GM18858 (cell line): Measurements from ENCODE around the gene LRRC32.

Experiments used
- ATAC-seq: cut with Tn5 transposase; IDR thresholded peaks from one replicate; pipeline ENCODE4 v1.9.1; 2021; ENCODE audit not compliant: unreplicated experiment

LRRC32 gene

DNA sequence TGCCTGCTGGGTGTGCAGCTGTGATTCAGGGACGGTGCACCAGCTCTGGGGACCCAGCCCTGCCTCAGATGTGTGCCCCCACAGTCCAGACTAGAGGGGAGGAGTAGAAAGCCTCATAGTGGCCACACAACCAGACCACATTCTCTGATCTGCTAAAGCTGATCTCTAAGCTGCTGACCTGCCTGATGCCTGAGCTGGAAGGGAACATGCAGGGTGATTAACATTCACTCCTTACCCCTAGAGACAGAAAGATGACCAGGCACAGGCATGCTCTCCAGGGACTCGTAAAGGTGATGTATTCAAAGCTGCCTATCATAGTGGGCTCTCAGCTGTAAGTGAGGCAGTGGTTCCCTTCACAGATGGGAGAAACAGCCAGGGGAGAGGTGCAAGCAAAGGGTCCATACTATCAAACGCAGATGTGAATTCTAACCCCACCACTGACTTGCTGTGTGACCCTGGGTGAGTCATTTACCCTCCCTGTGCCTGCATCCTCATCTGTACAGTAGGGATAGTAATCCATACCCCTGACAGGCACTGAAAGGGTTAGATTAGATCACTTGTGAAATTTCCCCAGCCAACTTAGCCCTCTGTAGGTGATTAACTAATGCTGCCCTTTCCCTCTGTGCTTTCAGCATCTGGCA lies 29.0 kb upstream of the LRRC32 start:
- ATAC-seq = no peak

DNA sequence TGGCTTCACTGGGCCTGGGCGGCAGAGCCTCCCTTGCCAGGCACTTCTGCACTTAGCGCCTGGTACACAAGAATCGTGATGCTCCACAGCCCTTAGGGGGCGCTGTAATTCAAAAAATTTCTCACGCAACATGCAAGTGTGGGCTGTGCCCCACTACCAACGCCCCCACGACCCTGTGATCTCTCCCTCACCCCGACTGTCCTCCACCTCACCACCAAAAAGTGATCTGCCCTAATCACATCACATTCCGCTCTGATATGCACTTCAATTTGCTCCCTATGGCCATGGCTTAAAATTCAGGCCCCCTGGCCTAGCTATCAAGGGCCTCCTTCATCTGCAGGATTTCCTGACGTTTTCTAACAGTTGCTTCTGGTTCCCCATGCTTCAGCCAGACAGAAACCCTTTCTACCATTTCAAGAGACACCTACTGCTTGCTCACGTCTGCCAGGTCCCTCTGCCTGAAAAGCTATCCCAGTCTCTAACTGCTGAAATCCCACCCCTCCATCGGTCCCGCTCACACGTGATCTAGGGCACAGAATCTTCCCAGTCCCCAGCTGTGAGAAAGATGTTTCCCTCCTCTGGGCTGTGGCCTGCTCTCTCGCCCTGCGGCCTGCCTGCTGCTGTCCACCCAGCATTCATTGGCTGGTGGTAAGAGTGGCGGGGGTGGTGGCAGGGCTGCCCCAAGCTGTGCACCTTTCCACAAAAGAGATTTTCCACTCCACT lies 27.9 kb upstream of the LRRC32 start:
- no peak for ATAC-seq

DNA sequence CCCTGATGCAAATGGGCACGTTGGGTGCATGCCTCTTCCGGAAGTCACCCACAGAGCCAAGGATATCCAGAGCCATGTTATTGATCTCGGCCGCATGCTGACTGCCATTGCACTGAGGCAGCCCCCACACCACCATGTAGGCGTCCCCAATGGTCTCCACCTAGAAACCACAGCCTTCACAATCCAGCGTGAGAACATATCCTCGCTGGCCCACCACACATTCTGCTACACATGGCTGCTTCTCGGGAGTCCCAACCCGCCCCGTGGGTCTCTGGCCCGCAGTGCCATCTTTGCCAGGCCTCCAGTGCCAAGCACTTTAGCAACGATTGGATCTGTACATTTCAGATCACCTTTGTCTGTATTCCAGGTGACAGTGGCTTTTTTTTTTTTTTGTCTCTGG lies 26.2 kb upstream of the LRRC32 start:
- ATAC-seq = no peak

DNA sequence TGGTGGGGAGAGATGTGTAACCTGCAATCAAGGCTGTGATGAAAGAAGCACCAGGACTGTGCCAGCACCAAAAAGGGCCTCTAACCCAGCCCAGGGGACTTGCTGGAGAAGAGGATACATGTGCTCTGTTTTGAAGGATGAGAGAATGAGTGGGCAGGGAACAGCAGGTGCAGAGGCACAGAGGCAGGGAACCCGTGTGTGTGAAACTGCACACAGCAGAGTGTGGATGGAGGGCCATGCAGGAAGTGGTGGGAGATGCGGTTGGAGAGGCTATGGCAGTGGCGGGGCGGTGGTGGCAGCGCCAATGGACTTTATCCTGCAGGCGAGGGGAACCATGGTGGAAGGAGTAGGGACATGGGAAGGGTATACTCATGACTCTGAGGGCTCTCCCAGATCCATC lies 25.2 kb upstream of the LRRC32 start:
- ATAC-seq = no peak

DNA sequence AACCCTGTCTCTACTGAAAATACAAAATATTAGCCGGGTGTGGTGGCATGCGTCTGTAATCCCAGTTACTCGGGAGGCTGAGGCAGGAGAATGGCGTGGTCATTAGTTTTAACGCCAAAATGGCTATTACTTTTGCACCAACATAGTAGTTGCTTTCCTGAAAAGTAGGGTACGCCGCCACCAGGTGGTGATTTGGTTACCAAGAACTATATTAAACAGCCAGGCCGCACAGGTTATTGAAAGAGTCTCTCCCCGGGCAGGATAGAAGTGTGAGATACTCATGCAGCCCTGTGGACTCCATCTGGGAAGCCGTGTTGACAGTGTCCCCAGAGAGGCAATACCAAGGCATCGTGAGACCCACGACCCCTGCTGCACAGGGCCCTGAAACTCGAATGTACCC lies 24.6 kb upstream of the LRRC32 start:
- ATAC-seq = no peak

DNA sequence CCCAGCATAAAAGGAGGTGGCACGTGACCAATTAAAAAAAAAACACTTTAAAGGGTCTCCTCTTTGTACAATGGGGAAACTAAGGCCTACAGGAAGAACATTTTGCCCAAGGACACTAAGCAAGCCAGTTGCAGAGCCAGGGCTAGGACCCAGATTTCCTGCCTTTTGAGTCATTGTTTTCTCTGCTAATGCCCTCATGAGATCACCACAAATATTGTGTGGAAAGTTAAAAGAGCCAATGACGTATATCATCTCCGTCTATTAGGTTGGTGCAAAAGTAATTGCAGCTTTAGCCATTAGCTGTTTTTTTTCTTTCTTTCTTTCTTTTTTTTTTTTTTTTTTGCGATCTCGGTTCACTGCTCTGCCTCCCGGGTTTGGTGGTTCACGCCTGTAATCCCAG lies 24.1 kb upstream of the LRRC32 start:
- ATAC-seq = no peak

DNA sequence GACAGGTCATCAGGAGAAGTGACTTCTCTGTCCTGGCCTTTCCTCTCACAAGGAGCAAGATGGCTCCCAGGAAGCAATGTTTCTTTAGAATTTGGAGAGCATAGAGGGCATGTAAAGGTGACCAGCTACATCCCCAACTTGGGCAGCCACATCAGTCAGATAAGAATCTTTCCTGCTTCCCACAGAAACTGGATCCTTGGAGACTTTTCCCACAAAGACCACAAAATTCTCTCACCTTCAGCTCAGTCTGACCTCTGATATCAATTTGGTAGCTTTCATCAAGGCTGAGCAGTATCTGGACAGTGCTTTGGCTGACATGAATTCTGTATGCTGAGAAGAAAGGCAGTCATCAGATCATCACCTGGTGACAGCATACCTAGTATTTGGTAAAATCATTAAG lies 23.3 kb upstream of the LRRC32 start:
- ATAC-seq = no peak

DNA sequence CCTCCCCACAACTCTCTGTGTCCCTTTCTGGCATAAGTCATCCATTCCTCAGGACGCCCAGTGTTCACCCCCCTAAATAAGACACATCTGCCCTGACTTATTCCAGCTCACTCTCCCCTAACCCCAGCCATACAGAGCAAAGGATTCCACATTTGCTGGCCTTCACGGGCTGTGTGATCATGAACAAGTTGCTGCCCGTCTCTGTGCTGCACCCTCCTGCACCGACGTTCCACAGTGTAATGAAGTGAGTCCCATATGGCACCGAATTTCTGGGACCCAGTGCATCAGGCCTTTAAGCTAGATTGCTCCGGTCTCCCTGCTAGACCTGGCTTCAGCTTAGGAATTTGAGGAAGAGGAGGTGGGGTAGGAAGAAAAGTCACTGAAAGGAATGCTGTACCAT lies 22.4 kb upstream of the LRRC32 start:
- no peak for ATAC-seq

DNA sequence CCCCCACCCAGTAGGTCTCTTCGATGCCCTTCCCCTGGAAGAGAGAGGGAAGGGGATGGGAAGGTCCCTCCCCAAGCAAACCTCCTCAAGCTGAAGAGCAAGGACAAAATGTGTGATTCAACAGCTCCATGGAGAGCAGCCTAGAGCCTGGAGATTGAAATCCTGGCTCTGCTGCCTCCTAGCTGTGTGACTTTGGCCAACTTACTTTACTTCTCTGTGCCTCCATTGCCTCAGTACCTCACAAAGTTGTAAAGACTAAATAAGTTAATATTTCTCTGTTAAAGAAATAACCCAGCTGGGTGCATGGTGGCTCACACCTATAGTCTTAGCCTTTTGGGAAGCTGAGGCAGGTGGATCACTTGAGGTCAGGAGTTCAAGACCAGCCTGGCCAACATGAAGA lies 21.1 kb upstream of the LRRC32 start:
- ATAC-seq = no peak

DNA sequence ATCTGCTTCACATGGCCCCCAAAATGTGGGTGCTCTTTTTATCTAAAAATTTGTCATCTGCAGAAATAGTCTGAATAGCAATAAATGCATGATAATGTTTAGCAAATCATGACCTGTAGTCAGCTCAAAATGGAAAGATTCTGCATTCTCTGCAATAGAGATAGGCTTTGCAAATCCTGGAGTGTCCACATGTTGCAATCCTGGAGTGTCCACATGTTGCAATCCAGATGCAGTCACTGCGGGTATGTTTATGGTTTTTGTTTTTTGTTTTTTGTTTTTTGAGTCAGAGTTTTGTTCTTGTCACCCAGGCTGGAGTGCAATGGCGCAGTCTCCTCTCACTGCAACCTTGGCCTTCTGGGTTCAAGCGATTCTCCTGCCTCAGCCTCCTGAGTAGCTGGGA lies 20.2 kb upstream of the LRRC32 start:
- ATAC-seq = no peak

DNA sequence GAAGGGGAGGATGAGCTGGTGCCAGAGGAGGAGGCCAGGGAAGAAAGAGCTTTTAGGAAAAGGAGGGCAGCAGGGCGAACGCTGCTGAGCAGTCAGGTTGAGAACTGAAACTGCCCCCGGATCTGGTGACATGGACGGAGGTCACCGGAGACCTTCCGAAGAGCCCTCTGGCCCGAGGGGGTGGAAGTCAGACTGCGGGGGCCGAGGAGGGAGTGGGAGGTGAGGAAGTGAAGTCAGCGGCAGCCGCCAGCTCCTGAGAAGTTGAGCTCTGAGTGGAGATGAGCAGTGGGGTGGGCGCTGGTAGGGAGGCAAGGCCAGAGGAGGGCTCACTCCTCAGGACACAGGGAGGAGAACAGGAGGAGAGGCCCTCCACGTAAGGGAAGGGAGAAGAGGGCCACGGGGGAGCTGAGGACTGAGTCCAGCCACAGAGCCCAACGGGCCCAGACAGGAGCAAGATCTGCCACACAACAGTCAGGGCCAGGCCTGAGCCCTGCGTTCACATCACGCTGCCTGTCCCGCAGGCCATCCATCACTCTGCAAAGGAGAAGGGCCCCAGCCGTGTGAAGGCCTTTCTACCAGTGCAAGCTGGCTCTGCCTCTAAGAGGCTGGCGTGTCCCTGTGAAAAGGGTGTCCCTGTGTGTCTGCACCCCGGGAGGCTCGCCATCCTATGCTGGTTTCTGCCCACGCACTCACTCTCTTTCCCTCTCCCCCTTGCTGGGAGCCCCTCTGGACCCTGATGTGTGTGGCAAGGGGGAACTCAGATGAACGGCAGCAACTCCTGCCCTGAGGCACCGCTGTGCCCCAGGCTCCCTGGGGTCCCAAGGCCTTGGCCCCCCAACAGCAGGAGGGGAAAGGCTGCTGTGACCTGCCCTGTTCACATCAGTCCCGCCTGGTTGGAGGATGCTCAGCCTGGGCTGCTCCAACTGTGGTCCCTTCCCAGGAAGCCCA lies 19.0 kb upstream of the LRRC32 start:
- no peak for ATAC-seq

DNA sequence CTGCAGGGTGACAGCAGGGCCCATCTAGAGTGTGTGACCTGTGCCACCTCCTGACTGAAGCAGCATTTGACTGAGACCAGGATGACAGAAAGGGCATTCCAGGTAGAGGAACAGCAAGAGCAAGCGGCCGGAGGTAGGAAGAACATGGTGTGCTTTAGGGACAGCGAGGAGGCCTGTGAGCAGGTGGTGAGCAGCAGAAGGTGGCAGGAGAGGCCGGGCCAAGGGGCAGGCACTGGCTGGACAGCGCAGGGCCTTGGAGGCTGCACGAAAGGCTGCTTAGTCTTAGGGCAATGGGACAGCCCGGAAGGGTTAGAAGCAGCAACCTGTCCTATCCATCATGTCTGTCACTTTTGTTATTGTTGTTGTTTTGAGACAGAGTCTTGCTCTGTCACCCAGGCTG lies 17.6 kb upstream of the LRRC32 start:
- ATAC-seq = no peak

DNA sequence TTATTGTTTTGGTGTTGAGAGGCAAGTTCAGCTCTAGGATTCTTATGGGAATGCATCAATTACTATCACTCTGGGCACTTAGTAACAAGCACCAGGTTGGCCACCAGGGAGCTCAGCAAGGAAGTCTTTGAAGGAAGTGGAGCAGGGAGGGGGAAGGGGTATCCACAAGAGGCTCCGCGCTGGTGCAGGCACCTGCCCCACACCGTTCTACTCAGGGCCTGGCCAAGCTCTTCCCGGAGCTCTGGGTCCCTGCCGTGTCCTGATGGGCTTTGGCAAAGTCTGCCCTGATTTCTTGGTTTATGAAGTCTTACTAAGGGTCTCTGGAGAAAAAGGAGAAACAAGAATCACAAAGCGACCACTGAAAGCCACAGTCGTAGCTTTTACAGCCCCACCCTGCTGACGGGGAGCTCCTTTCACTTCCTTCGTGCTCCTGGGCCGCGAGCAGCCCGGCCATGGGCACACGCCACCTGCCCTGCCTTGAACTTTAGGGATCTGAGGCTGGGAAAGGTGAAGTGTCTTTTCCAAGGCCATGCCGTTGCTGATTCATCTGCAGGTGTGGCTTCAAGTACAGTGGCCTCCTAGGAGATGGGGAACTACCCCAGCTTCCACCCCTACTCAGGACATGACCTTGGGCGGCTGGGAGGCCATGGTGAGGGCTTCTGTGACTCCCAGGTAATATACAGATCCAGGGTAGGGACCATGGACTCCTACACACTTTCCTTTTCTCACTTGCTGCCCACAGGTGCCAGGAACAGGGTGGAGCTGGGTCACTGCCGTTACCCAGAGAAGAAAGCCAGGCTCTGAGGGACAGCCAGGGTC lies 15.9 kb upstream of the LRRC32 start:
- ATAC-seq = no peak

DNA sequence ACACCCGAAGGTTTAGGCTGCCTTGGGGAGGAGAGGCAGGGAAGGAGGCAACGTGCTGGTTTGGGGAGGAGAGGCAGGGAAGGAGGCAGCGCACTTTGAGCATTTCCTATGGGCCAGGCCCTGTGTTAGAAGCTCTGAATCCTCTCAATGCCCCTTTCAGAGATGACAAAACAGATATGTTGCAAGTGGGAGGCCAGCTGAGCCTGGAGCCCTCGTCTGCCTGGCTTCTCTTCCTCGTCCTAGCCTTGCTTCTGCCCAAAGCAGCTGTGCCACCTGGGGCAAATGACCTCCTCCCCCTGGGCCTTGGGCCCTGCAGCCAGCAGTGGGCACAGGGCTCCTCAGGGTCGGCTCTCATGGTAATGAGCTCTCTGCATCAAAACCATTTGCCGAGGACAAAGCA lies 15.3 kb upstream of the LRRC32 start:
- ATAC-seq = no peak

DNA sequence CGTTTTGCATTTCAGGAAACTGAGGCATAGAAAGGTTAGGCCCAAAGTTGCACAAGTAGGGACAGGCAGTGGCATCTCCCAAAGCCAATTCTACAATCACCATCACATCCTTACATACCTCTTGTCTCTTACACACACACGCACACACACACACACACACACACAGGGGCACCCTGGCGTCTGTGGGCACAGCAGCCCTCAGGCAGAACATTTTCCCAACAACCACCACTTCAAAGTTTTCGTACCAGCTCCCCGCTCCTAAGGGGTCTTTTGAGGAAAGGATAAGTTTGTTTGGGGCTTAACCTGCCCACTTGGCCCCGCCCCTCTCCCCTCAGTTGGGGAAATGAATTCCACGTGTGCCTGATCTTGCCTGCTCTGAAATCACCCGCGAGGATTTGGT lies 14.7 kb upstream of the LRRC32 start:
- no peak for ATAC-seq

DNA sequence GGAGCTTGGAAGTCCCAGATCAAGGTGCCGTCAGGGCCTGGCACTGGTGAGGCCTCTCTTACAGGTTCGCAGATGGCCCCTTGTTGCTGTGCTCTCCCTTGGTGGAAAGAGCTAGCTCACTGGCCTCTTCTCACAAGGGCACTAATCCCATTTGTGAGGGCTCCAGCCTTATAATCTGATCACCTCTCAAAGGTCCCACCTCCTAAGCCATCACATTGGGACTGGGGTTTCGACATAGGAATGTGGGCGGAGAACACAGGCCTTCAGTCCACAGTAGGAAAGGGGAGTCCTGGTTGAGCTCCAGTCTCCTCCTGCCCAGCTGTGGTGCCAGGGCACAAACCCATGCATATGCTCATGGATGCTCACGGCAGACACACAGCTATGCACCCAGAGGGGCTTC lies 14.0 kb upstream of the LRRC32 start:
- ATAC-seq = no peak

DNA sequence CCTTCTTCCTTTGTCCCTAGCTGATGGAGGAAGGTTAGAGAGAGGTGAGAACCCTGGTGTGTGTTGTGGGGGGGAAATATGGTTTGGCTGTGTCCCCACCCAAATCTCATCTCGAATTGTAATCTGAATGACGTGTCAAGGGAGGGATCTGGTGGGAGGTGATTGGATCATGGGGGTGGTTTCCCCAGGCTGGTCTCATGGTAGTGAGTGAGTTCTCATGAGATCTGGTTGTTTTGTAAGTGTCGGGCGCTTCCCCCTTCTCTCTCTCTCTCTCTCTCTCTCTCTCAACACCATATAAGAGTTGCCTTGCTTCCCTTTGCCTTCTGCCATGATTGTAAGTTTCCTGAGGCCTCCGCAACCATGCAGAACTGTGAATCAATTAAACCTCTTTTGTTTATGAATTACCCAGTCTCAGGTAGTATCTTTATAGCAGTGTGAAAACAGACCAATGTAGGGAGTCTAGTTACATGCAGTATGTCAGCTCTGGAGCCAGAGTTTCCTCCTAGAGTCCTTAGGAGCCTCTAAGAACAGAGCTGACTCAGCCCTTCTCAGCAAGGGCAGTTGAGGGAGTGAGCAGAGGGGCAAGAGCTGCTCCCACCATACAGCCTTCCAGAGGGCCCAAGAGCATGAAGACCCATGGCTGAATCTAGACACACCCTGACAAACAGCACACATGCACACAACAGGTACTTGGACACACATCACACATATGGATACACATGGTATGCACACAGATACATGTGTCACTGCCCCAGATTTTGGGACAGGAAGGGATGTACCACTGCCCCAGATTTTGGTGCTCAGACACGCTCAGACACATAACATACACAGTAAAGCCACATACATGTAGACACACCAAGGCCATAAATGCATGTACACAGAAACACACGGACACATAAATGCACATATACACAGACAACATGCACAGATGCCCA lies 12.9 kb upstream of the LRRC32 start:
- ATAC-seq = no peak

DNA sequence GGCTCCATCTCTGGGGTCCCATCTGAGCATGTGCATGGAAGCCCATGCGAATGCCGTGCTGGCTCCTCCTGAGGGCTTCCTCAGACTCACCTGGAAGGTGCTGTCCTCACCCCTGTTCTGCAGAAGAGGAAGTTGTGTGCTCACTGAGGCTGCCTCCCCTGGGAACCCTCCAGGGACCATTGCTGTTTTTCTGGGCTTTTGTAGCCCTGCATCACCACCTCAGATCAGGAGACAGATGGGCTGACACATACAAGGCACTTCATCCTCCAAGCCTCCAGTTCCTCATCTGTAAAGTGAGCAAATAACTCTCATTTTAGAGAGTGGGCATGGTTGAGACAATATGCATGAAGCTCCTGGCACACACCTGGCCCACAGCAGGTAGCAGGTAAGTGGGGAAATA lies 12.1 kb upstream of the LRRC32 start:
- ATAC-seq = no peak

DNA sequence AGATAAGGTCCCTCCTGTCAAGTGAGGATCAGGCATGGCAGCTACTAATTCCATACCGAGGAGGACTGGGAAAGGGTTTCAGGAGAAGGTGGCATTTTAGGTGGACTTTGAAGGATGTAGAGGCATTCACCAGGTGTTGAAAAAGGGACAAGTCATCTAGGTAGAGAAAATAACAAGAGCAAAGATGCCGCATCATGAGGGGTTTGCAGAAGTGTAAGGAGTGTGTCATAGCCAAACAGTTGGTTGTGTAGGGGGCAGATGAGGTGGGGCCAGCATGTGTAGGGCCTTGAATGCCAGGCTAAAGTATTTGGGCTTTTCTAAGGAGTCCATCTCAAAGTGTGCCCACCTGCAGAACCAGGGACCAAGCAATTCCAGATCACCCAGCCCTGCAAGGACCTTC lies 11.6 kb upstream of the LRRC32 start:
- no peak for ATAC-seq
